Measurements from ENCODE around the gene SGSM2. TPM values are rescaled to one million over a fixed set of nuclear protein-coding genes. Genes with fewer than 3 reads are reported as not detected.

Gene SGSM2
- total and polyA plus RNA-seq, 8 donors = 43.6 to 116 (median 87.8) TPM

GRCh38 chr17:2396192-2396567 is 58.9 kb downstream of the SGSM2 start:
- Histone ChIP-seq H3K4me1 (peaks cover 50 to 66% of the 10 kb centered on the region in 2 donors), H3K36me3 (no peaks in the 10 kb centered on the region), H3K27me3 (no peaks in the 10 kb centered on the region), H3K27ac (peak overlapping the region; percentile 99 to 100), H3K9me3 (no peaks in the 10 kb centered on the region), H3K4me3 (peak overlapping the region; percentile 21 to 44)
- no peak for TF ChIP-seq CTCF (IDR thresholded peaks at IDR 0.05)
- DNase-seq (no peak), ATAC-seq (no peak)
- intact Hi-C loops (cut with DNase I) = no loop called here

- Histone ChIP-seq H3K4me1 (peaks cover 45 to 61% of the 10 kb centered on the region in 2 donors), H3K4me3 (peak overlapping the region; percentile 21 to 44)
- intact Hi-C loops (cut with DNase I) = no loop called here
Measured at GRCh38 chr17:2396568-2397246, 59.4 kb downstream of the SGSM2 start.

GRCh38 chr17:2397247-2398171 is 60.2 kb downstream of the SGSM2 start:
- peaks cover 42 to 60% of the 10 kb centered on the region in 2 donors for H3K4me1 ChIP-seq
- H3K4me3 ChIP-seq = peak overlapping the region; percentile 7 to 92
- no peaks in the 10 kb centered on the region for H3K27me3 ChIP-seq
- H3K36me3 ChIP-seq = no peaks in the 10 kb centered on the region
- no peak for TF ChIP-seq CTCF (IDR thresholded peaks at IDR 0.05)
- H3K27ac ChIP-seq = peak overlapping the region; percentile 99 to 100
- intact Hi-C loops (cut with DNase I) = no loop called here
- DNase-seq (peak in 2 of 4 donors; percentile 39 to 54), ATAC-seq (no peak)
- no peaks in the 10 kb centered on the region for H3K9me3 ChIP-seq

More at GRCh38 chr17:2396568-2397246, 59.4 kb downstream of the SGSM2 start:
- ATAC-seq (peak; percentile 33), DNase-seq (peak; percentile 88 to 99 (median 96))
- H3K36me3 ChIP-seq = no peaks in the 10 kb centered on the region
- no peaks in the 10 kb centered on the region for H3K27me3 ChIP-seq
- H3K27ac ChIP-seq = peak overlapping the region; percentile 99 to 100
- TF ChIP-seq CTCF (IDR thresholded peaks at IDR 0.05) = no peak
- no peaks in the 10 kb centered on the region for H3K9me3 ChIP-seq

GRCh38 chr17:2398182-2398581 is 60.9 kb downstream of the SGSM2 start:
- H3K36me3 ChIP-seq = no peaks in the 10 kb centered on the region
- H3K27me3 ChIP-seq = no peaks in the 10 kb centered on the region
- H3K4me3 ChIP-seq = peak overlapping the region in 1 of 2 donors; percentile 92
- intact Hi-C loops (cut with DNase I) = no loop called here
- H3K4me1 ChIP-seq = peaks cover 44 to 67% of the 10 kb centered on the region in 2 donors
- no peaks in the 10 kb centered on the region for H3K9me3 ChIP-seq
- H3K27ac ChIP-seq = peak overlapping the region; percentile 99 to 100
- no peak for TF ChIP-seq CTCF (IDR thresholded peaks at IDR 0.05)
- no peak for ATAC-seq
- no peak for DNase-seq

Data from left lung (tissue), 10 donors.